Calu3 (cell line): ENCODE data around the gene XRN2. TPM values are rescaled to one million over a fixed set of nuclear protein-coding genes. Genes with fewer than 3 reads are reported as not detected.

Experiments used
- BruUV-seq: library from RNA; stranded (reverse); fragments of 400-500 nt; replicated peaks from 2 replicates; lab custom pipeline; 2021; lab: Mats Ljungman, UMichigan
- CTCF ChIA-PET: fragments of 300-600 bp; sonication (Branson Sonifier 250); formaldehyde crosslinking; loops from one replicate; lab custom pipeline; 2022; ENCODE audit warnings: antibody characterized with exemption; lab: Charles Lee
- DNase-seq: peaks from one replicate; pipeline ENCODE4 v3.0.0; 2022
- H3K27ac Mint-ChIP-seq: one replicate; pipeline ENCODE4 v1.8.0; 2022; ENCODE audit warnings: mixed read lengths; ENCODE audit not compliant: unreplicated experiment
- H3K27me3 Mint-ChIP-seq: one replicate; pipeline ENCODE4 v1.8.0; 2022; ENCODE audit warnings: mixed read lengths; ENCODE audit not compliant: unreplicated experiment
- H3K36me3 Mint-ChIP-seq: one replicate; pipeline ENCODE4 v1.8.0; 2022; ENCODE audit warnings: mild to moderate bottlenecking, moderate library complexity, mixed read lengths; ENCODE audit not compliant: insufficient read depth, unreplicated experiment
- H3K4me1 Mint-ChIP-seq: one replicate; pipeline ENCODE4 v1.8.0; 2022; ENCODE audit warnings: mild to moderate bottlenecking, low read depth, mixed read lengths; ENCODE audit not compliant: unreplicated experiment
- H3K4me3 Mint-ChIP-seq: one replicate; pipeline ENCODE4 v1.8.0; 2022; ENCODE audit warnings: mild to moderate bottlenecking, low read depth, moderate library complexity, mixed read lengths; ENCODE audit not compliant: unreplicated experiment
- H3K9me3 Mint-ChIP-seq: one replicate; pipeline ENCODE4 v1.8.0; 2022; ENCODE audit warnings: low read depth, mixed read lengths; ENCODE audit not compliant: unreplicated experiment
- CTCF ChIP-seq: fragments of 200-600 bp; IDR thresholded peaks from one replicate; pipeline ENCODE4 v1.8.0; 2022; ENCODE audit warnings: antibody characterized with exemption; ENCODE audit not compliant: unreplicated experiment
- intact Hi-C: fragments of 100-400 bp; cut with micrococcal nuclease; formaldehyde crosslinking; loops from one replicate; pipeline ENCODE4 v1.10.0; 2022; ENCODE audit not compliant: unreplicated experiment
- total RNA-seq: library from RNA; stranded (reverse); gene quantifications from 2 replicates; pipeline ENCODE4 v1.2.3, GENCODE V29; 2022

The XRN2 gene
- total RNA-seq, 1 experiment from 2014 or later = 24.7 TPM

DNA sequence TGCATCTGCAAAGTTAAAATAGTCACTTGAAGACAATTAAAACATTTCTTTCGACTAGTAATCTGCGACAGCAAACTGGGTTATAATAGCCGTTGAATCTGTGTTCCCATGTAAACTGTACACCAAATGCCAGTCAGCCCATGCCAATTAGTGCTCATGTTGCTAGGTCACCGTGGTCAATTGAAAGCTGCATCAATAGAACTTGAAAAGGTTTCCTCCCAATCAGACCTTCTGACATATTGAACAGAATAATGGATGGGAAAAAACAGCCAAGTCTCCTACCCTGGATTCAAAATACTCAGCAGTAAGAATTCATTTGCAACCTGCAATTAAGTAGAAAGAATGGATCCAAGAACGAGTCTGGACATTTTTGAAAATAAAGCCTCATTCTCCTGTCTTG is 83.0 kb downstream of the XRN2 start:
- CTCF ChIA-PET = no interaction called here
- no peak for DNase-seq
- intact Hi-C loops = no loop called here
- Mint-ChIP-seq H3K27me3 (no peaks in the 10 kb centered on the region), H3K4me3 (no peak overlapping the region), H3K9me3 (no peaks in the 10 kb centered on the region), H3K36me3 (no peaks in the 10 kb centered on the region), H3K4me1 (no peaks in the 10 kb centered on the region), H3K27ac (no peak overlapping the region)
- TF ChIP-seq CTCF = no peak
- BruUV-seq = no TSS peak

- DNase-seq = no peak
- H3K27me3 Mint-ChIP-seq = no peaks in the 10 kb centered on the region
- TF ChIP-seq CTCF = no peak
- H3K36me3 Mint-ChIP-seq = no peaks in the 10 kb centered on the region
- CTCF ChIA-PET = no interaction called here
- H3K27ac Mint-ChIP-seq = no peak overlapping the region
- H3K9me3 Mint-ChIP-seq = no peaks in the 10 kb centered on the region
- no peak overlapping the region for H3K4me3 Mint-ChIP-seq
- intact Hi-C loops = no loop called here
- BruUV-seq = no TSS peak
- no peaks in the 10 kb centered on the region for H3K4me1 Mint-ChIP-seq
Measured at GRCh38 chr20:21387528-21387927, 84.4 kb downstream of the XRN2 start.

DNA sequence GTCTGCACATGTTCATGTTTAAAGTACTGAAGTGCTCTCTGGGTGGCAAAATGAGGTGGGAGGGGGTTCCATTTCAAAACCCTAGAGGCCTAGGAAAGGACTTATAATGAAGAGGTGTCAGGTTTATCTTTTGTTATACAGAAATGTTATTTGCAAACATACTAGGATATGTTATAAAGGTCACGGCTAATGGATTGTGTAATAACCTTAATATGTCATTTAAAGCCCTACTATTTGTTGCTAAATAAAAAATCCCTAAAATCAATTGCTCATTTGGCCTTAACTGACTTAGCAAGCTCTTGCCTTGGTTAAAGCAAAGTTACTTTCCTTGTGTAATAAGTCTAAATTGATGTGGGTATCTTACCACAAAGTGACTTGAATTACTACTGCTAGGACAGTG is 85.4 kb downstream of the XRN2 start:
- Mint-ChIP-seq H3K4me3 (no peak overlapping the region), H3K27me3 (no peaks in the 10 kb centered on the region), H3K4me1 (no peaks in the 10 kb centered on the region), H3K27ac (no peak overlapping the region), H3K9me3 (no peaks in the 10 kb centered on the region), H3K36me3 (no peaks in the 10 kb centered on the region)
- intact Hi-C loops = no loop called here
- no TSS peak for BruUV-seq
- DNase-seq = no peak
- TF ChIP-seq CTCF = no peak
- CTCF ChIA-PET = no interaction called here

GRCh38 chr20:21389368-21389767 is 86.2 kb downstream of the XRN2 start:
- no TSS peak for BruUV-seq
- CTCF ChIA-PET = no interaction called here
- Mint-ChIP-seq H3K27ac (no peak overlapping the region), H3K4me1 (no peaks in the 10 kb centered on the region), H3K4me3 (no peak overlapping the region), H3K9me3 (no peaks in the 10 kb centered on the region), H3K27me3 (no peaks in the 10 kb centered on the region), H3K36me3 (no peaks in the 10 kb centered on the region)
- intact Hi-C loops = no loop called here
- DNase-seq = no peak
- no peak for TF ChIP-seq CTCF
